ENCODE results near the gene CARD14. TPM values are rescaled to one million over a fixed set of nuclear protein-coding genes. Genes with fewer than 3 reads are reported as not detected.

Gene CARD14
- total and polyA plus RNA-seq, 9 donors = 0.10 to 2.3 (median 0.18) TPM; not detected in 3

DNA sequence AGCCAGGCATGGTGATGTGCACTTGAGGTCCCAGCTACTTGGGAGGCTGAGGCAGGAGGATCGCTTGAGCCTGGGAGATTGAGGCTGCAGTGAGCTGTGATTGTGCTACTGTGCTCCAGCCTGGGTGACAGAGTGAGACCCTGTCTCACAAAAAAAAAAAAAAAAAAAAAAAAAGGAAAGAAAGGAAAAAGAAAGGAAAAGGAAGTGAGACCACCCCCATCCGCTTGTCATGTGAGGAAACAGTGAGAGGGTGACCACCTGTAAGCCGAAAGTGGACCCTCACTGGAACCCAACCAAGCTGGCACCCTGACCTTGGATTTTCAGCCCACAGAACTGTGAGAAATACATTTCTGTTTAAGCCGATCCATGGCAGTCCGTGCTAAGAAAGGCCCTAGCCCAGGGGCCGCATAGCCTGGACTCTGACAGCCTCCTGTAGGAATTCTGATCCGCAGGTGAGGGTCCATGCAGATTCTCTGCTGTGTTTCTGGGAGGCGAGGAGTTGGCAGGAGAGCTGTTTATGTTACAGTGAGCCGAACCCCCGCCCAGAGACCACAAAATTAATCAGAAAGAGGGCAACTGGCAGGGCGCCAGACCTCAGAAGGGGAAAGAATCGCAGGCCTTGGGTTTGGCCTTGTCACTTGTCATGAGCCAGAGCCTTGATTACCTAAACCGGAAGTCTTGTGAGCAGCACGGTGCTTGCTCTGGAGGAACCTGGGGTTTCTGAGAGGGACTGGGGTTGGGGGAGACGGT lies 49.4 kb downstream of the CARD14 start:
- intact Hi-C loops (cut with DNase I) = no loop called here
- DNase-seq = peak; percentile 56 to 73 (median 71)
- TF ChIP-seq EP300 (IDR thresholded peaks at IDR 0.05) = no peak
- no peak for TF ChIP-seq POLR2A (IDR thresholded peaks at IDR 0.05)
- TF ChIP-seq, protein P1, sequence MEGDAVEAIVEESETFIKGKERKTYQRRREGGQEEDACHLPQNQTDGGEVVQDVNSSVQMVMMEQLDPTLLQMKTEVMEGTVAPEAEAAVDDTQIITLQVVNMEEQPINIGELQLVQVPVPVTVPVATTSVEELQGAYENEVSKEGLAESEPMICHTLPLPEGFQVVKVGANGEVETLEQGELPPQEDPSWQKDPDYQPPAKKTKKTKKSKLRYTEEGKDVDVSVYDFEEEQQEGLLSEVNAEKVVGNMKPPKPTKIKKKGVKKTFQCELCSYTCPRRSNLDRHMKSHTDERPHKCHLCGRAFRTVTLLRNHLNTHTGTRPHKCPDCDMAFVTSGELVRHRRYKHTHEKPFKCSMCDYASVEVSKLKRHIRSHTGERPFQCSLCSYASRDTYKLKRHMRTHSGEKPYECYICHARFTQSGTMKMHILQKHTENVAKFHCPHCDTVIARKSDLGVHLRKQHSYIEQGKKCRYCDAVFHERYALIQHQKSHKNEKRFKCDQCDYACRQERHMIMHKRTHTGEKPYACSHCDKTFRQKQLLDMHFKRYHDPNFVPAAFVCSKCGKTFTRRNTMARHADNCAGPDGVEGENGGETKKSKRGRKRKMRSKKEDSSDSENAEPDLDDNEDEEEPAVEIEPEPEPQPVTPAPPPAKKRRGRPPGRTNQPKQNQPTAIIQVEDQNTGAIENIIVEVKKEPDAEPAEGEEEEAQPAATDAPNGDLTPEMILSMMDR (IDR thresholded peaks at IDR 0.05) = no peak

DNA sequence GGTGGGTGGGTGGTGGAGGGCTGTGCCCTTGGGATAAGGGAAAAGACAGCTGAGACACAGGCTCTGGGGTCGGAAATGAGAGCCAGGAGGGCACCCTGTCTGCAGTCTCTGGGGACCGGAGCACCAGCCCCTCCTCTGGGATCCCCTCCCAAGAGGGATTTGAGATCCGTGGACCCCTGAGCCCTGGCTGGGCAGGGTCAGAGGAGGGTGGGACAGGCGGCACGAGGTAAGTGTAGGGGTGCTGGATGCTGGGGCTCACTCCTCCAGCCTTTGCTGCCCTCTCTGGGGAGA lies 49.9 kb downstream of the CARD14 start:
- TF ChIP-seq POLR2A (IDR thresholded peaks at IDR 0.05) = no peak
- TF ChIP-seq, protein P1 (IDR thresholded peaks at IDR 0.05) = no peak
- TF ChIP-seq EP300 (IDR thresholded peaks at IDR 0.05) = no peak
- Histone ChIP-seq H3K4me1 (ENCODE audit: insufficient read depth) (peaks cover 10% of the 10 kb centered on the region), H3K27me3 (no peaks in the 10 kb centered on the region), H3K9me3 (no peaks in the 10 kb centered on the region), H3K27ac (peak overlapping the region; percentile 26 to 65), H3K36me3 (no peaks in the 10 kb centered on the region), H3K4me3 (peak overlapping the region; percentile 99)
- intact Hi-C loops (cut with DNase I) = loop anchor here in 1 of 4 donors (2.0 kb wide), 1 partner anchor 41 kb away; the partner anchor contains the start of gene RNF213
- no peak for DNase-seq
- 0 to 4% (median 1%) methylated on average over 5 of the region's 5 CpGs for WGBS, 3 donors

More for the DNA sequence above, 49.4 kb downstream of the CARD14 start:
- H3K27me3 ChIP-seq = no peaks in the 10 kb centered on the region
- 32 to 37% (median 36%) methylated on average over 15 of the region's 15 CpGs for WGBS, 3 donors
- H3K4me1 ChIP-seq (ENCODE audit: insufficient read depth) = peaks cover 10% of the 10 kb centered on the region
- H3K9me3 ChIP-seq = no peaks in the 10 kb centered on the region
- peak overlapping the region; percentile 99 for H3K4me3 ChIP-seq
- no peaks in the 10 kb centered on the region for H3K36me3 ChIP-seq
- peak overlapping the region; percentile 26 to 65 for H3K27ac ChIP-seq

DNA sequence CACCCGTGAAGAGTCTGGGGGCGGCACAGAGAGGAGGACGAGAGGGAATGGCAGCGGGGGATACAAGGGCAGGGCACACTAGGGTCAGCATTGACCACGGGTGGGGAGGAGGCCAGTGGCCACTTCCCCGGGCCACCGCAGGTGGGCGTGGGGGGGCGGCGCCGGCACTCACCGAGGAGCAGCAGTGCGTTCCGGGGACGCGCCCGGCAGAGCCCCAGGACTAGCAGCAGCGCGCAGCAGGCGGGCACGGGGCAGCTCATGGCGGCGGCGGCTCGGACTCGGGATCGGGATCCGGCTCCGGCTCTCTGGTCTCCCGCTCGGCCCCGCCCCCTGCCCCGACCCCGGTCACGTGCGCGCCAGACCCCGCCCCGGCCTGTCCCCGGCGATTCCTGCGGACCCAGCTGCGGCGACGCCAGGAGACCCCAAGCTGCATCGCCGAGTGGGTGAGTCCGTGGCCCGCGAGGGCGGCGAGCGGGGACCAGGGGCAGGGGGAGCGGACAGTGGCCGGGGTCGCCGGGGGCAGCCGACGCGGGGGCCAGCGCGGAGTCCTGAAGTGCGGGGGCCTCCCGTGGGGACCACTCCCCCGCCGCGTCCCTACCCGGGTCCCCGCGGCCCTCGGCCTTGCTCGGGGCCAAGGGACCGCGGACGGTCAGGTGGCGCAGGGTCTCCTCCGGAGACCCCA lies 50.4 kb downstream of the CARD14 start, which contains the start of the genes SGSH and SLC26A11:
Gene SGSH, minus strand, starts transcription at position 280 of the 682 bp plus-strand sequence. Its CDS starts 20 bp downstream, at position 260.
Gene SLC26A11, plus strand, starts transcription at position 374 of the 682 bp plus-strand sequence. CDS start 1,134 bp downstream, outside the sequence.
- peak within 1 kb of the TSS; percentile 99 for H3K4me3 ChIP-seq
- peaks cover 10% of the 10 kb centered on the region for H3K4me1 ChIP-seq (ENCODE audit: insufficient read depth)
- 0 to 1% (median 0%) methylated on average over 29 to 77 of the region's 77 CpGs for WGBS, 3 donors
- TF ChIP-seq POLR2A (IDR thresholded peaks at IDR 0.05) (peak; percentile 25), EP300 (IDR thresholded peaks at IDR 0.05) (no peak)
- TF ChIP-seq, protein P1 (IDR thresholded peaks at IDR 0.05) = peak in 1 of 3 donors; percentile 10
- no peaks in the 10 kb centered on the region for H3K27me3 ChIP-seq
- peak within 1 kb of the TSS; percentile 26 to 65 for H3K27ac ChIP-seq
- H3K9me3 ChIP-seq = no peaks in the 10 kb centered on the region
- intact Hi-C loops (cut with DNase I) = loop anchor here in 1 of 4 donors (2.0 kb wide), 1 partner anchor 41 kb away; the partner anchor contains the start of gene RNF213
- peak; percentile 80 to 88 (median 85) for DNase-seq
- no peaks in the 10 kb centered on the region for H3K36me3 ChIP-seq

- Histone ChIP-seq H3K27me3 (no peaks in the 10 kb centered on the region), H3K4me1 (ENCODE audit: insufficient read depth) (peaks cover 10% of the 10 kb centered on the region), H3K36me3 (no peaks in the 10 kb centered on the region), H3K9me3 (no peaks in the 10 kb centered on the region), H3K27ac (peak overlapping the region; percentile 26 to 65), H3K4me3 (peak overlapping the region; percentile 99)
- 1 to 2% (median 1%) methylated on average over 38 to 41 of the region's 41 CpGs for WGBS, 3 donors
- intact Hi-C loops (cut with DNase I) = loop anchor here in 1 of 4 donors (2.0 kb wide), 1 partner anchor 40 kb away; the partner anchor contains the start of gene RNF213
- no peak for TF ChIP-seq POLR2A (IDR thresholded peaks at IDR 0.05)
- TF ChIP-seq, protein P1 (IDR thresholded peaks at IDR 0.05) = no peak
- no peak for TF ChIP-seq EP300 (IDR thresholded peaks at IDR 0.05)
- DNase-seq = peak; percentile 52 to 69 (median 59)
Observed at GRCh38 chr17:80220736-80221215, 50.9 kb downstream of the CARD14 start.
